Subcutaneous abdominal adipose tissue (tissue), 5 donors: ENCODE data around the gene MACROD2.

Experiments
- H3K27ac ChIP-seq: one replicate; pipeline ENCODE4 v1.7.0; 2013; ENCODE audit warnings: low read depth, mild to moderate bottlenecking, inconsistent platforms, low read length, moderate library complexity
- H3K27me3 ChIP-seq, 5 donors: one replicate each; pipeline ENCODE4 v1.7.0; 2013; ENCODE audit warnings: low read length in 5 of 5, inconsistent platforms in 1 of 5; ENCODE audit not compliant: control insufficient read depth in 5 of 5, insufficient read depth in 4 of 5
- H3K36me3 ChIP-seq, 5 donors: one replicate each; pipeline ENCODE4 v1.7.0; 2013; ENCODE audit warnings: low read length in 5 of 5; ENCODE audit not compliant: control insufficient read depth in 5 of 5, insufficient read depth in 5 of 5
- H3K4me1 ChIP-seq, 5 donors: one replicate each; pipeline ENCODE4 v1.7.0; 2013; ENCODE audit warnings: low read length in 5 of 5, mild to moderate bottlenecking in 3 of 5, moderate library complexity in 1 of 5; ENCODE audit not compliant: control insufficient read depth in 5 of 5, insufficient read depth in 5 of 5
- H3K4me3 ChIP-seq, 5 donors: one replicate each; pipeline ENCODE4 v1.7.0; 2013; ENCODE audit warnings: low read length in 5 of 5, low read depth in 1 of 5
- H3K9ac ChIP-seq, 5 donors: one replicate each; pipeline ENCODE4 v1.7.0; 2013; ENCODE audit warnings: low read length in 5 of 5, mild to moderate bottlenecking in 4 of 5, moderate library complexity in 3 of 5
- H3K9me3 ChIP-seq, 5 donors: one replicate each; pipeline ENCODE4 v1.7.0; 2013; ENCODE audit warnings: low read length in 5 of 5; ENCODE audit not compliant: control insufficient read depth in 5 of 5
- donor health status: healthy.
- donor health status: healthy.
- donor health status: healthy.
- donor health status: healthy.
- donor health status: healthy.

Gene MACROD2

GRCh38 chr20:14723614-14724013 is 728.3 kb downstream of the MACROD2 start:
- no peak overlapping the region for H3K27ac ChIP-seq
- H3K9me3 ChIP-seq, result no peaks in the 10 kb centered on the region
- no peaks in the 10 kb centered on the region for H3K36me3 ChIP-seq
- no peak overlapping the region for H3K4me3 ChIP-seq
- no peak overlapping the region for H3K9ac ChIP-seq
- H3K27me3 ChIP-seq, result no peaks in the 10 kb centered on the region
- no peaks in the 10 kb centered on the region for H3K4me1 ChIP-seq

GRCh38 chr20:14724036-14724435 is 728.7 kb downstream of the MACROD2 start:
- Histone ChIP-seq H3K4me3 (no peak overlapping the region), H3K9me3 (no peaks in the 10 kb centered on the region), H3K27ac (no peak overlapping the region), H3K27me3 (no peaks in the 10 kb centered on the region), H3K36me3 (no peaks in the 10 kb centered on the region), H3K4me1 (no peaks in the 10 kb centered on the region), H3K9ac (no peak overlapping the region)

- no peaks in the 10 kb centered on the region for H3K4me1 ChIP-seq
- no peak overlapping the region for H3K9ac ChIP-seq
- no peak overlapping the region for H3K4me3 ChIP-seq
- H3K27ac ChIP-seq, result no peak overlapping the region
- no peaks in the 10 kb centered on the region for H3K27me3 ChIP-seq
- no peaks in the 10 kb centered on the region for H3K9me3 ChIP-seq
- H3K36me3 ChIP-seq, result no peaks in the 10 kb centered on the region
These were observed 729.2 kb downstream of the MACROD2 start for GRCh38 chr20:14724468-14724867.

- H3K27ac ChIP-seq, result no peak overlapping the region
These were observed 731.3 kb downstream of the MACROD2 start for GRCh38 chr20:14726591-14726990.

GRCh38 chr20:14727485-14728150 is 732.3 kb downstream of the MACROD2 start:
- no peak overlapping the region for H3K4me3 ChIP-seq
- H3K36me3 ChIP-seq, result no peaks in the 10 kb centered on the region
- H3K9ac ChIP-seq, result no peak overlapping the region
- no peaks in the 10 kb centered on the region for H3K9me3 ChIP-seq
- H3K4me1 ChIP-seq, result no peaks in the 10 kb centered on the region
- H3K27me3 ChIP-seq, result no peaks in the 10 kb centered on the region
- no peak overlapping the region for H3K27ac ChIP-seq

More at GRCh38 chr20:14726591-14726990, 731.3 kb downstream of the MACROD2 start:
- H3K9me3 ChIP-seq, result no peaks in the 10 kb centered on the region
- H3K4me3 ChIP-seq, result no peak overlapping the region
- H3K9ac ChIP-seq, result no peak overlapping the region
- no peaks in the 10 kb centered on the region for H3K36me3 ChIP-seq
- H3K4me1 ChIP-seq, result no peaks in the 10 kb centered on the region
- no peaks in the 10 kb centered on the region for H3K27me3 ChIP-seq

GRCh38 chr20:14729390-14729789 is 734.1 kb downstream of the MACROD2 start:
- Histone ChIP-seq H3K27ac (no peak overlapping the region), H3K9me3 (no peaks in the 10 kb centered on the region), H3K4me1 (no peaks in the 10 kb centered on the region), H3K36me3 (no peaks in the 10 kb centered on the region), H3K27me3 (no peaks in the 10 kb centered on the region), H3K4me3 (no peak overlapping the region), H3K9ac (no peak overlapping the region)

GRCh38 chr20:14732343-14732742 is 737.0 kb downstream of the MACROD2 start:
- Histone ChIP-seq H3K36me3 (no peaks in the 10 kb centered on the region), H3K27me3 (no peaks in the 10 kb centered on the region), H3K4me3 (no peak overlapping the region), H3K9me3 (no peaks in the 10 kb centered on the region), H3K27ac (no peak overlapping the region), H3K4me1 (no peaks in the 10 kb centered on the region), H3K9ac (no peak overlapping the region)

- Histone ChIP-seq H3K27ac (no peak overlapping the region), H3K9me3 (no peaks in the 10 kb centered on the region), H3K4me1 (no peaks in the 10 kb centered on the region), H3K27me3 (no peaks in the 10 kb centered on the region), H3K9ac (no peak overlapping the region), H3K36me3 (no peaks in the 10 kb centered on the region), H3K4me3 (no peak overlapping the region)
These were observed 737.7 kb downstream of the MACROD2 start for GRCh38 chr20:14732996-14733395.

GRCh38 chr20:14740380-14740779 is 745.1 kb downstream of the MACROD2 start:
- H3K9ac ChIP-seq, result no peak overlapping the region
- no peak overlapping the region for H3K27ac ChIP-seq
- H3K27me3 ChIP-seq, result no peaks in the 10 kb centered on the region
- no peak overlapping the region for H3K4me3 ChIP-seq
- H3K4me1 ChIP-seq, result no peaks in the 10 kb centered on the region
- no peaks in the 10 kb centered on the region for H3K36me3 ChIP-seq
- no peaks in the 10 kb centered on the region for H3K9me3 ChIP-seq

GRCh38 chr20:14741616-14742015 is 746.3 kb downstream of the MACROD2 start:
- no peak overlapping the region for H3K27ac ChIP-seq
- H3K27me3 ChIP-seq, result no peaks in the 10 kb centered on the region
- no peak overlapping the region for H3K9ac ChIP-seq
- H3K4me3 ChIP-seq, result no peak overlapping the region
- H3K9me3 ChIP-seq, result no peaks in the 10 kb centered on the region
- H3K4me1 ChIP-seq, result no peaks in the 10 kb centered on the region
- H3K36me3 ChIP-seq, result no peaks in the 10 kb centered on the region
